HT1080 (cell line): Measurements from ENCODE around the gene ERICH4. TPM values are rescaled to one million over a fixed set of nuclear protein-coding genes. Genes with fewer than 3 reads are reported as not detected.
"Not testable (repeated sequence)": the region's sequence is repeated elsewhere in the genome, so short reads cannot be mapped to it uniquely, and the experiment has no call there.

ENCODE experiments used
- DNase-seq: peaks from one replicate; pipeline ENCODE4 v3.0.0-alpha.2; 2015; ENCODE audit warnings: low read depth
- small RNA-seq: library from RNA; depleted of rRNA; stranded (forward); fragments of <200 nt; gene quantifications from one replicate; pipeline ENCODE3, GENCODE V24; 2014
- total RNA-seq: library from RNA; depleted of rRNA; stranded (reverse); fragments of >200 nt; shearing (Covaris generic); gene quantifications from 2 replicates; pipeline ENCODE4 v1.2.3, GENCODE V29; 2014; rRNA removed

The ERICH4 gene
- total RNA-seq, 1 experiment from 2014 or later = not detected

DNA sequence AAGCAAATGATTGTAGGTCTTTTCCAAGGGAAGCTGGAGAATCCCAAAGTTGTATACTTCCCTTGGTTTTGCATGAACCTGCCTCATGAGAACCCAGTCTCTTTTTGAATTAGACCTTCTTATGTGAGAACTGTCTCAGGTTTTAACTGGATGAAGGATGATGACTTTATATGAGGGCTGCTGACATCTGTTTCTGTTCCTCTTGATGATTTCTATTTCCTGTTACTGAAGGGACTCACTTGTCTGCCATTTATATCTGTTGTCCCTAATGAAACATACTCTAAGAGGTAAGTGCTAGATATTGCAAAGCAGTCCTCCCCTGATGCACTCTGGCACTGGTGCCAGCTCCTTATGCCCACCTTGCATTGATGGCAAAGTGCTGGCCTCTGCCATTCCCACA is 33.6 kb downstream of the ERICH4 start:
- no peak for DNase-seq

DNA sequence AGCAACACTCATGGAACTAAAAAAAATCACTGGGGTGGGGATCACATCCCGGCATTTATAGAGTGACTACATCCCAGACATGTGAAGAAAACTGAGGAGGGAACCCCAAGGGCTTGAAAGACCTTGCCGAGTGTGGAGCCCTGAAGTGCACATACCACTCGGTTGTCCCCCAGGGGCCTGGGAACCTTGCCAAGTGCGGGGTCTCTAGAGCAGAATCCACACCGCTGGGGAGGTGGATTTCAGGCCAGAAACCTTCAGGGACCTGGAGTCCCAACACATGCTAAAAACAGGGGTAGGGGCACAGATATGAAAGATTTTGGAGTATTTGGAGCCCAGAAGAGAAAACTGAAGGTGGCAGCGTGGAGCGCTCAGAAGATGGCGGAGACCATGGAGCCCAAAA is 35.2 kb downstream of the ERICH4 start:
- DNase-seq = no peak

DNA sequence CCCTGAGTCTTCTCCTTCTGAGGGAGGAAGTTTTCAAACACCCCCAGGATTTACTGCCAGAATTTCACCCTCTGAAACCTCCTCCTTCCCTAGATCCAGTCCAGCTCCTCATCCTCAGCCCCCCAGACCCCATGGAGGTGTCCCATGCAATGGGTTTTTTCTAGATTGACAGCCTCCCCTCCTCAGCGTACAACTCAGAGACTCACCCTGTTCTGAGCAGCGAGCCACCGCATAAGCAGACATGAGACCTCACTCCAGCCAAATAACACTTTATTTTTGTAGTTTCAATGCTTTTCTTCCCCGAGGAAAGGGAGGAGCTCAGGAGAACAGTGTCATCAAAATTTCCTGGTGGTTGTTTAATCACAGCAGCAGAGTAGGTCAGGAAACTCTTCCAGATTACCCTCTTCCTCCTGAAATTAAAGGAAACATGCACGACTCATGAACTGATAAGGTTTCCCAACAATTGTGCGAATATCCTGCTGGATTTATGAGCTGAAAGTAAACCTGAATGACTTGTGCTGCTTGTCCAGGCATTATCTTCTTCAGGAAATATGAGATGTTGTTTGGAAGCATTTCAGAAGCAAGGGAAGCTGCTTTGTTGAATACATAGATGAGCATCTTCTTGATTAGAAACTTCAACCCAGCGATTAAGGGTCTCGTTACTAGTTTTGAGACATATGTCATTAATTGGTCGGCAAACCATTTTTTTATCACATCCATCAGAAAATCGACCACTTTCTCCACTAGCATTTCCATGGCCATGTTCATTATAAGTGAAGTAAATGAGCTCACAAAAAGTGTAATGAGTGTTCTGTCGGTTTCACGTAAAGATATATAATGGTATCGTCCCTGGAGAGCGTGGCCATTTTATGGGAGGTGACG is 36.2 kb downstream of the ERICH4 start:
- no peak for DNase-seq

DNA sequence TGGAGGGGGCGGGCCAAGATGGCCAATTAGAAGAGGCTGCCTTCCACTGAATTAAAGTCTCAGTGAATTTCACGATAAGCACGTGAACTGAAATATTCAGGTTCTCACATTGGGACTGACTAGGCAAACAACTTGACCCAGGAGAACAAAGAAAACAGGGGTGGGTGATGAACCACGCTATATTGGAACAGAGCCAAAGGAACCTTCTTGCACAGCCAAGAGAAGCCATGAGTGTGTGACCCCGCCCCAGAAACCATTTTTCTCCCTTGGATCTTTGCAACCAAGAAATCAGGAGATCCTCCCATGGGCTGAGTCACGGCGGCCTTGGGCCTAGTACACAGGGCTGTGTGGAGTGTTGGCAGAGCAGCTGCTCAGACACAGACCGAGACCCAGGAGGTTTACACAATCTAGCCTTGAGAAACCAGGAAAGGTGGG is 36.8 kb downstream of the ERICH4 start:
- peak; percentile 63 for DNase-seq

DNA sequence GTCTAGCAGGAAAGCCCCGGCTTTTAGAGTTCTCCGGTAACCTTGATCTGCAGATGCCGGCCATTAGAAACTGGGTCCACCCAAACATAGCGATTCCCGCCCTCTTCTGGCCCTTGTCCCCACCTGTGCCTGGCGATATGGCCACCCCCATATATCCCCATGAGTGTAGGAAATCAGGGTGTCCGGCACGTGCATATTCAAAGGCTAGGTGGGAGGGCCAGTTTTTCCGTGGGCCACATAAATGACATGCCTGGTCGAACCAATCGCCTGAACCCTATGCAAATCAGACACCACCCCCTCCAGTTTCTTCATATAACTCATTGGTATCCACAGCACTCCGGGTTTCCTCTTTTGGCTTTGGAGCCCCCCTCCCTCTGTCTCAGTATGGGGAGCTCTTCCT is 37.4 kb downstream of the ERICH4 start:
- no peak for DNase-seq

DNA sequence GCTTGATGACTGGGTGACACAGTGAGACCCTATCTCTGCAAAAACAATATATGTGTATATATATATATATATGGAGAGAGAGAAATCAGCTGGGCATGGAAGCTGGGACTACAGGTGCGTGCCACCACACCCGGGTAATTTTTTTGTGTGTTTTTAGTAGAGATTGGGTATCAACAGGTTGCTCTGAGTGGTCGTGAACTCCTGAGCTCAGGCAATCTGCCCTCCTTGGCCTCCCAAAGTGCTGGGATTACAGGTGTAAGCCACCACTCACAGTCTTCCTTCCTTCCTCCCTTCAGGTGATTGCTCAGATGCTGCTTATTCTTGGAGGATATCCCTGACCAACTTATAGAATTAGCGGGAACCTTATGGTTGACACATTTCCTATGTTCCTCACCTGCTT is 41.9 kb downstream of the ERICH4 start:
- no peak for DNase-seq

DNA sequence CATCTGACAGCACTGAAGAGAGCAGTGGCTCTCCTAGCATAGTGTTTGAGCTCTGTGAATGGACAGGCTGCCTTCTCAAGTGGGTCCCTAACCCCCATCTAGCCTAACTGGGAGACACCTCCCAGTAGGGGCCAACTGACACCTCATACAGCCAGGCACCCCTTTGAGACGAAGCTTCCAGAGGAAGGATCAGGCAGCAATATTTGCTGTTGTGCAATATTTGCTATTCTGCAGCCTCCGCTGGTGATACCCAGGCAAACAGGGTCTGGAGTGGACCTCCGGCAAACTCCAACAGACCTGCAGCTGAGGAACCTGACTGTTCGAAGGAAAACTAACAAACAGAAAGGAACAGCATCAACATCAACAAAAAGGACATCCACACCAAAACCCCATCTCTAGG is 44.0 kb downstream of the ERICH4 start:
- DNase-seq = not testable (repeated sequence)

DNA sequence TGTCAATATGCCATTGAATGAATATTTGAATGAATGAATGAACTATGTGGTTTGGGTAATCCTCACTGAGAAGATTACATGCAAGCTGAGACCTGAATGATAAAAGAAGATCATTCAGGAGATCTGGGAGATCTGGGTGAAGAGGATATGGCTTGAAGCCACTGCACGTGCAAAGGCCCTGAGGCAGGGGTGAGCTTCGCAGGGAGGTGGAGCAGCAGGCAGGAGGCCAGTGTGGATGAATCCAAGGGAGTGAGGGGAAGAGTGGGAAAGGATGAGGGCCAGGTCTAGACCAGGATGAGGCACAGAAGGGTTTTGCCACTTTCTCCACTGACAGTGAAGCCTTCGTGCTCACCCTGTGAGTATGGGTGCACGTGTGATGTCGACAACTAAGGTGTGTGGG is 49.9 kb downstream of the ERICH4 start:
- no peak for DNase-seq

Small RNAs within 50 kb of the gene (small RNA-seq; reads per million reads assigned to genes)
- not detected for gene RF00017

Other genes with a start within 250 kb of the ERICH4 start
- gene CYP2S1, start 249.9 kb upstream of the ERICH4 start, total RNA-seq = 1.4 and 1.7 TPM in 2 replicates
- gene AXL, start 223.9 kb upstream of the ERICH4 start, total RNA-seq = 613 and 754 TPM in 2 replicates
- 160 and 187 TPM in 2 replicates for gene HNRNPUL1, start 178.8 kb upstream of the ERICH4 start, total RNA-seq
- 10.0 and 14.3 TPM in 2 replicates for gene CCDC97, start 133.0 kb upstream of the ERICH4 start, total RNA-seq
- 17.4 and 59.9 TPM in 2 replicates for gene TGFB1, start 89.2 kb upstream of the ERICH4 start, total RNA-seq
- 6.1 and 9.4 TPM in 2 replicates for gene B9D2, start 79.0 kb upstream of the ERICH4 start, total RNA-seq
- 1.2 and 5.3 TPM in 2 replicates for gene TMEM91, start 66.6 kb upstream of the ERICH4 start, total RNA-seq
- gene EXOSC5, start 45.8 kb upstream of the ERICH4 start, total RNA-seq = 64.9 and 72.5 TPM in 2 replicates
- 22.7 and 24.2 TPM in 2 replicates for gene BCKDHA, start 45.3 kb upstream of the ERICH4 start, total RNA-seq
- not detected in 2 replicates for gene B3GNT8, start 15.8 kb upstream of the ERICH4 start, total RNA-seq
- 47.1 and 58.0 TPM in 2 replicates for gene DMAC2, start 3.2 kb upstream of the ERICH4 start, total RNA-seq
- gene CEACAM21, start 133.0 kb downstream of the ERICH4 start, total RNA-seq = not detected in 2 replicates
- not detected in 2 replicates for gene CEACAM4, start 183.9 kb downstream of the ERICH4 start, total RNA-seq
- gene CEACAM7, start 245.1 kb downstream of the ERICH4 start, total RNA-seq = not detected in 2 replicates